H9 (cell line): ENCODE measurements around the gene STAMBP. TPM values are rescaled to one million over a fixed set of nuclear protein-coding genes. Genes with fewer than 3 reads are reported as not detected.

ENCODE experiments used
- DNase-seq: peaks from one replicate; pipeline ENCODE4 v3.0.0-alpha.2; 2017
- H2AFZ ChIP-seq: one replicate; pipeline ENCODE4 v1.6.1; 2013; ENCODE audit warnings: mild to moderate bottlenecking, low read length, control low read depth, moderate library complexity
- H2AK5ac ChIP-seq: 2 replicates; pipeline ENCODE4 v1.6.1; 2013; ENCODE audit warnings: low read length, control low read depth, mixed read lengths; ENCODE audit not compliant: insufficient read length
- H2BK120ac ChIP-seq: one replicate; pipeline ENCODE4 v1.6.1; 2013; ENCODE audit warnings: low read depth, mild to moderate bottlenecking, low read length, control low read depth, inconsistent platforms; ENCODE audit not compliant: poor library complexity, severe bottlenecking
- H2BK12ac ChIP-seq: 2 replicates; pipeline ENCODE4 v1.6.1; 2013; ENCODE audit warnings: low read length, control low read depth, mixed read lengths, low read depth; ENCODE audit not compliant: insufficient read length
- H2BK15ac ChIP-seq: 2 replicates; pipeline ENCODE4 v1.6.1; 2013; ENCODE audit warnings: low read depth, low read length, control low read depth
- H2BK20ac ChIP-seq: one replicate; pipeline ENCODE4 v1.6.1; 2013; ENCODE audit warnings: low read depth, mild to moderate bottlenecking, low read length, control low read depth, inconsistent platforms; ENCODE audit not compliant: poor library complexity, severe bottlenecking
- H2BK5ac ChIP-seq: 2 replicates; pipeline ENCODE4 v1.6.1; 2013; ENCODE audit warnings: low read length, control low read depth, mixed read lengths; ENCODE audit not compliant: insufficient read length
- H3K14ac ChIP-seq: 2 replicates; pipeline ENCODE4 v1.6.1; 2013; ENCODE audit warnings: low read length, control low read depth; ENCODE audit not compliant: insufficient read depth
- H3K18ac ChIP-seq: 2 replicates; pipeline ENCODE4 v1.6.1; 2013; ENCODE audit warnings: low read depth, mild to moderate bottlenecking, mixed read lengths, low read length, control low read depth; ENCODE audit not compliant: insufficient read length
- H3K23ac ChIP-seq: 2 replicates; pipeline ENCODE4 v1.6.1; 2013; ENCODE audit warnings: low read length, control low read depth, mixed read lengths, low read depth; ENCODE audit not compliant: insufficient read length
- H3K23me2 ChIP-seq: 2 replicates; pipeline ENCODE4 v1.6.1; 2013; ENCODE audit warnings: low read depth, mild to moderate bottlenecking, mixed read lengths, low read length, control low read depth; ENCODE audit not compliant: insufficient read length, poor library complexity, severe bottlenecking
- H3K27ac ChIP-seq: 2 replicates; pipeline ENCODE4 v1.5.1; 2013; ENCODE audit warnings: low read length, control low read depth, mixed read lengths, low read depth; ENCODE audit not compliant: insufficient read length
- H3K27me3 ChIP-seq: 2 replicates; pipeline ENCODE4 v1.6.1; 2013; ENCODE audit warnings: low read length, control low read depth, inconsistent platforms; ENCODE audit not compliant: insufficient read depth
- H3K4ac ChIP-seq: 2 replicates; pipeline ENCODE4 v1.6.1; 2013; ENCODE audit warnings: low read depth, mild to moderate bottlenecking, control low read depth, inconsistent platforms, low read length, moderate library complexity
- H3K4me1 ChIP-seq: 2 replicates; pipeline ENCODE4 v1.6.1; 2013; ENCODE audit warnings: low read length, control low read depth, inconsistent platforms; ENCODE audit not compliant: insufficient read depth
- H3K4me2 ChIP-seq: 2 replicates; pipeline ENCODE4 v1.6.1; 2013; ENCODE audit warnings: low read length, control low read depth, mixed read lengths; ENCODE audit not compliant: insufficient read length, insufficient read depth
- H3K56ac ChIP-seq: 2 replicates; pipeline ENCODE4 v1.6.1; 2013; ENCODE audit warnings: low read depth, mild to moderate bottlenecking, mixed read lengths, low read length, control low read depth; ENCODE audit not compliant: insufficient read length
- H3K79me1 ChIP-seq: 2 replicates; pipeline ENCODE4 v1.6.1; 2013; ENCODE audit warnings: low read depth, mild to moderate bottlenecking, moderate library complexity, low read length, control low read depth, inconsistent platforms; ENCODE audit not compliant: insufficient read depth, poor library complexity, severe bottlenecking
- H3K79me2 ChIP-seq: 2 replicates; pipeline ENCODE4 v1.6.1; 2013; ENCODE audit warnings: low read length, control low read depth, inconsistent platforms; ENCODE audit not compliant: insufficient read depth
- H3K9ac ChIP-seq: 2 replicates; pipeline ENCODE4 v1.6.1; 2013; ENCODE audit warnings: low read length, control low read depth, mixed read lengths; ENCODE audit not compliant: insufficient read length; ENCODE audit errors: extremely low read depth
- H3K9me3 ChIP-seq: one replicate; pipeline ENCODE4 v1.6.1; 2013; ENCODE audit warnings: low read depth, low read length, inconsistent platforms; ENCODE audit not compliant: control insufficient read depth
- H3T11ph ChIP-seq: one replicate; pipeline ENCODE4 v1.6.1; 2013; ENCODE audit warnings: mild to moderate bottlenecking, low read length, control low read depth, inconsistent platforms
- H4K20me1 ChIP-seq: one replicate; pipeline ENCODE4 v1.6.1; 2013; ENCODE audit not compliant: control insufficient read depth, insufficient read length, insufficient read depth
- H4K5ac ChIP-seq: 2 replicates; pipeline ENCODE4 v1.6.1; 2013; ENCODE audit warnings: low read depth, mild to moderate bottlenecking, mixed read lengths, low read length, control low read depth; ENCODE audit not compliant: insufficient read length
- H4K8ac ChIP-seq: replicated peaks from 2 replicates; pipeline ENCODE4 v1.6.1; 2013; ENCODE audit warnings: low read length, control low read depth, mixed read lengths, low read depth; ENCODE audit not compliant: insufficient read length
- H4K91ac ChIP-seq: 2 replicates; pipeline ENCODE4 v1.6.1; 2013; ENCODE audit warnings: low read depth, mild to moderate bottlenecking, moderate library complexity, mixed read lengths, low read length, control low read depth; ENCODE audit not compliant: insufficient read length
- H3K27ac Mint-ChIP-seq, 3 experiments: 2 replicates in 2 of 3; 3 replicates in 1 of 3; pipeline ENCODE4 v1.8.0; 2020 to 2021; ENCODE audit warnings: mixed read lengths in 3 of 3, mild to moderate bottlenecking in 1 of 3, moderate library complexity in 1 of 3
- H3K27me3 Mint-ChIP-seq: 2 replicates; pipeline ENCODE4 v1.8.0; 2021; ENCODE audit warnings: low read depth, mild to moderate bottlenecking, moderate library complexity, mixed read lengths
- H3K36me3 Mint-ChIP-seq, 3 experiments: 2 replicates in 2 of 3; 3 replicates in 1 of 3; pipeline ENCODE4 v1.8.0; 2020 to 2021; ENCODE audit warnings: low read depth in 3 of 3, mixed read lengths in 3 of 3; ENCODE audit not compliant: insufficient read depth in 1 of 3
- H3K4me1 Mint-ChIP-seq, 2 experiments: 2 replicates each; pipeline ENCODE4 v1.8.0; 2020; ENCODE audit warnings: mixed read lengths in 2 of 2
- H3K4me3 Mint-ChIP-seq, 2 experiments: 2 replicates in 1 of 2; 3 replicates in 1 of 2; pipeline ENCODE4 v1.8.0; 2020 to 2021; ENCODE audit warnings: mild to moderate bottlenecking in 2 of 2, mixed read lengths in 2 of 2, moderate library complexity in 1 of 2
- H3K9me3 Mint-ChIP-seq, 2 experiments: 2 replicates in 1 of 2; 3 replicates in 1 of 2; pipeline ENCODE4 v1.8.0; 2020; ENCODE audit warnings: mild to moderate bottlenecking in 2 of 2, mixed read lengths in 2 of 2, moderate library complexity in 1 of 2
- WGBS: extraction: QIAGEN DNeasy Blood & Tissue Kit; methylation state at CpG from one replicate; pipeline ENCODE4 v1.1.7; 2013; ENCODE audit warnings: missing lambda C conversion rate, low lambda C conversion rate, mixed read lengths; ENCODE audit not compliant: insufficient read length; ENCODE audit errors: extremely low coverage; 5-methylcytosine and 5-hydroxymethylcytosine counted together
- total RNA-seq: library from RNA; stranded (reverse); gene quantifications from 2 replicates; pipeline ENCODE4 v1.2.1, GENCODE V29; 2021
- TF ChIP-seq, protein P1 (sequence below): fragments of 200-600 bp; sonication (generic); conservative IDR thresholded peaks from 3 replicates; pipeline ENCODE4 v1.8.0; 2021; ENCODE audit warnings: antibody characterized with exemption, mild to moderate bottlenecking

STAMBP gene
- total RNA-seq, 1 experiment from 2014 or later, result 45.5 TPM

DNA sequence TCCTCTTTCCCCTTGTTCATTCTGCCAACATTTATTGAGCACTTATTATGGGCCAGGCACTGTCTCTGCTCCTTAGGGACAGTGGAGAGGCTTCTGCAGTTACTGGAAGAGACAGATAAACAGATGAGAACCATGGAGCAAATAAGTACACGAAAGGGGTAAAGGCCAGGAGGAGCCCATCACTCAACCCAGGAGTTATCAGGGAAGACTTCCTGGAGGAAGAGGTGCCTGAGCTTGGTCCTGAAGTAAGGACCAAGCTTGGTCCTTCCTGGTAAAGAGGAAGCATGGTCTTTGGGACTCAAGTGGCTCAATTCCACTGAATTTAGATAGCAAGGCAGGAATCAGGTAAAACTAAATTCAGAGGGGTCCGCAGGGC, 65.7 kb downstream of the STAMBP start:
- H2AK5ac ChIP-seq, result no peak overlapping the region
- Mint-ChIP-seq H3K4me3 (no peak overlapping the region), H3K36me3 (no peaks in the 10 kb centered on the region), H3K27ac (no peak overlapping the region; a peak in 1 of 7 replicates), H3K9me3 (no peaks in the 10 kb centered on the region), H3K4me1 (peaks cover 8 to 10% of the 10 kb centered on the region in 2 experiments; a peak in 3 of 4 replicates), H3K27me3 (peaks cover 2% of the 10 kb centered on the region; the same call in 1 of the 2 replicates)
- H4K8ac ChIP-seq, result no peak overlapping the region
- H3K9me3 ChIP-seq, result no peaks in the 10 kb centered on the region
- no peak overlapping the region for H3K4me2 ChIP-seq
- no peak overlapping the region for H3K18ac ChIP-seq
- H3K79me2 ChIP-seq, result no peaks in the 10 kb centered on the region
- H3K4me1 ChIP-seq, result no peaks in the 10 kb centered on the region
- TF ChIP-seq, protein P1, sequence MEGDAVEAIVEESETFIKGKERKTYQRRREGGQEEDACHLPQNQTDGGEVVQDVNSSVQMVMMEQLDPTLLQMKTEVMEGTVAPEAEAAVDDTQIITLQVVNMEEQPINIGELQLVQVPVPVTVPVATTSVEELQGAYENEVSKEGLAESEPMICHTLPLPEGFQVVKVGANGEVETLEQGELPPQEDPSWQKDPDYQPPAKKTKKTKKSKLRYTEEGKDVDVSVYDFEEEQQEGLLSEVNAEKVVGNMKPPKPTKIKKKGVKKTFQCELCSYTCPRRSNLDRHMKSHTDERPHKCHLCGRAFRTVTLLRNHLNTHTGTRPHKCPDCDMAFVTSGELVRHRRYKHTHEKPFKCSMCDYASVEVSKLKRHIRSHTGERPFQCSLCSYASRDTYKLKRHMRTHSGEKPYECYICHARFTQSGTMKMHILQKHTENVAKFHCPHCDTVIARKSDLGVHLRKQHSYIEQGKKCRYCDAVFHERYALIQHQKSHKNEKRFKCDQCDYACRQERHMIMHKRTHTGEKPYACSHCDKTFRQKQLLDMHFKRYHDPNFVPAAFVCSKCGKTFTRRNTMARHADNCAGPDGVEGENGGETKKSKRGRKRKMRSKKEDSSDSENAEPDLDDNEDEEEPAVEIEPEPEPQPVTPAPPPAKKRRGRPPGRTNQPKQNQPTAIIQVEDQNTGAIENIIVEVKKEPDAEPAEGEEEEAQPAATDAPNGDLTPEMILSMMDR, result no peak
- no CpG with 5 or more reads among the region's 2 CpGs for WGBS
- no peak overlapping the region for H3T11ph ChIP-seq
- H3K27ac ChIP-seq, result no peak overlapping the region
- H3K27me3 ChIP-seq, result no peaks in the 10 kb centered on the region
- H2BK5ac ChIP-seq, result no peak overlapping the region
- no peak overlapping the region for H3K4ac ChIP-seq
- no peak overlapping the region for H2AFZ ChIP-seq
- H3K56ac ChIP-seq, result no peak overlapping the region
- H3K23me2 ChIP-seq, result no peaks in the 10 kb centered on the region
- no peak overlapping the region for H3K23ac ChIP-seq
- no peak for DNase-seq
- H4K5ac ChIP-seq, result no peak overlapping the region
- H4K91ac ChIP-seq, result no peak overlapping the region
- H2BK20ac ChIP-seq, result no peak overlapping the region
- no peak overlapping the region for H2BK15ac ChIP-seq
- no peak overlapping the region for H2BK12ac ChIP-seq
- H3K14ac ChIP-seq, result no peak overlapping the region
- H3K9ac ChIP-seq, result no peak overlapping the region
- H2BK120ac ChIP-seq, result no peak overlapping the region
- no peaks in the 10 kb centered on the region for H3K79me1 ChIP-seq
- no peaks in the 10 kb centered on the region for H4K20me1 ChIP-seq
